HL-60 (cell line): ENCODE data around the gene KLHL20.

Source experiments
- GABPA ChIP-seq: IDR thresholded peaks from 2 replicates; pipeline ENCODE4 v1.6.1; 2012; ENCODE audit warnings: low read depth
- POLR2AphosphoS5 ChIP-seq: IDR thresholded peaks from 2 replicates; pipeline ENCODE4 v1.6.1; 2012; ENCODE audit warnings: low read depth
- TF ChIP-seq, protein P1 (sequence below): IDR thresholded peaks from one replicate; pipeline ENCODE4 v1.5.1; 2011; ENCODE audit warnings: low read length, control low read depth, inconsistent platforms; ENCODE audit not compliant: insufficient read depth
- TF ChIP-seq, protein P2 (sequence below): IDR thresholded peaks from 2 replicates; pipeline ENCODE4 v1.6.1; 2012; ENCODE audit warnings: low read depth; ENCODE audit not compliant: insufficient replicate concordance

DNA sequence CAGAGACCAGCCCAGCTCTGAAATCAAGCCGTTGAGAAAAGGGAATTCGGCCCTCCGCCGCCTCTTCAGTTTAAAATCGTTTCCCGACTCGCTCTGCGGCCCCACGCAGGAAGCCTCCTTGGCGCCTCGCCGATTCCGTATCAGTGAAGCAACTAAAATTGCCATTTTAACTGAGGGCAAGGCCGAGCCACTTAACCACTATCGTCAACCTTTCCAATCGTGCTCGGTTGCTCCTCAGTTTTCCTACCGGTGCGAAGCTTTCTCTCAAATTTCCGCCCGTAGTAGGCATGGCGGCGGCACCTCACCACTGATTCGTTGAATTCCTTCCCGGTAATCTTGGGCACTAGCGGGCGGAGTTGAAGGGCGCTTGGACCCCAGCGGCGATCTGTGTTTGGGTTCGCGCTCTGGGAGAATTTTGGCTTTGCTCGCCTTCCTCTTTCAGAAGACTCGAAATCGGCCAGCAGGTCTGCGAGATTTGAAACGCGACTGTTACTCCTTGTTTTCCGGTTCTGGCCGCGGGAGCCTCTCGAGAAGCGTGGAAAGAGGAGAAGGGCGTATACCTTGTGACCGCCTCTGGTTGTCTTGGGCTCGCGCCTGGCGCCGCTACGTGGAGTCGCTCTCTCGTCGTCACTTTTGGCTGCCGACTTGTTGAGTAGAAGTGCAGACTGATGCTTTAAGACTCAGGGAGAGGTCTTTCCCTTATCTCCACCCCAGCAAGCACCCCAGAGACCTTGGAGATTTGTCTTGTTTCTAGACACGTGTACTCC is 109.7 kb downstream of the KLHL20 start, which contains the start of the genes CENPL and DARS2:
- TF ChIP-seq, protein P1, sequence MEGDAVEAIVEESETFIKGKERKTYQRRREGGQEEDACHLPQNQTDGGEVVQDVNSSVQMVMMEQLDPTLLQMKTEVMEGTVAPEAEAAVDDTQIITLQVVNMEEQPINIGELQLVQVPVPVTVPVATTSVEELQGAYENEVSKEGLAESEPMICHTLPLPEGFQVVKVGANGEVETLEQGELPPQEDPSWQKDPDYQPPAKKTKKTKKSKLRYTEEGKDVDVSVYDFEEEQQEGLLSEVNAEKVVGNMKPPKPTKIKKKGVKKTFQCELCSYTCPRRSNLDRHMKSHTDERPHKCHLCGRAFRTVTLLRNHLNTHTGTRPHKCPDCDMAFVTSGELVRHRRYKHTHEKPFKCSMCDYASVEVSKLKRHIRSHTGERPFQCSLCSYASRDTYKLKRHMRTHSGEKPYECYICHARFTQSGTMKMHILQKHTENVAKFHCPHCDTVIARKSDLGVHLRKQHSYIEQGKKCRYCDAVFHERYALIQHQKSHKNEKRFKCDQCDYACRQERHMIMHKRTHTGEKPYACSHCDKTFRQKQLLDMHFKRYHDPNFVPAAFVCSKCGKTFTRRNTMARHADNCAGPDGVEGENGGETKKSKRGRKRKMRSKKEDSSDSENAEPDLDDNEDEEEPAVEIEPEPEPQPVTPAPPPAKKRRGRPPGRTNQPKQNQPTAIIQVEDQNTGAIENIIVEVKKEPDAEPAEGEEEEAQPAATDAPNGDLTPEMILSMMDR = no peak
- TF ChIP-seq POLR2AphosphoS5 (peak; percentile 66; the same call in 1 of the 2 replicates), GABPA (peak; percentile 61)
- TF ChIP-seq, protein P2, sequence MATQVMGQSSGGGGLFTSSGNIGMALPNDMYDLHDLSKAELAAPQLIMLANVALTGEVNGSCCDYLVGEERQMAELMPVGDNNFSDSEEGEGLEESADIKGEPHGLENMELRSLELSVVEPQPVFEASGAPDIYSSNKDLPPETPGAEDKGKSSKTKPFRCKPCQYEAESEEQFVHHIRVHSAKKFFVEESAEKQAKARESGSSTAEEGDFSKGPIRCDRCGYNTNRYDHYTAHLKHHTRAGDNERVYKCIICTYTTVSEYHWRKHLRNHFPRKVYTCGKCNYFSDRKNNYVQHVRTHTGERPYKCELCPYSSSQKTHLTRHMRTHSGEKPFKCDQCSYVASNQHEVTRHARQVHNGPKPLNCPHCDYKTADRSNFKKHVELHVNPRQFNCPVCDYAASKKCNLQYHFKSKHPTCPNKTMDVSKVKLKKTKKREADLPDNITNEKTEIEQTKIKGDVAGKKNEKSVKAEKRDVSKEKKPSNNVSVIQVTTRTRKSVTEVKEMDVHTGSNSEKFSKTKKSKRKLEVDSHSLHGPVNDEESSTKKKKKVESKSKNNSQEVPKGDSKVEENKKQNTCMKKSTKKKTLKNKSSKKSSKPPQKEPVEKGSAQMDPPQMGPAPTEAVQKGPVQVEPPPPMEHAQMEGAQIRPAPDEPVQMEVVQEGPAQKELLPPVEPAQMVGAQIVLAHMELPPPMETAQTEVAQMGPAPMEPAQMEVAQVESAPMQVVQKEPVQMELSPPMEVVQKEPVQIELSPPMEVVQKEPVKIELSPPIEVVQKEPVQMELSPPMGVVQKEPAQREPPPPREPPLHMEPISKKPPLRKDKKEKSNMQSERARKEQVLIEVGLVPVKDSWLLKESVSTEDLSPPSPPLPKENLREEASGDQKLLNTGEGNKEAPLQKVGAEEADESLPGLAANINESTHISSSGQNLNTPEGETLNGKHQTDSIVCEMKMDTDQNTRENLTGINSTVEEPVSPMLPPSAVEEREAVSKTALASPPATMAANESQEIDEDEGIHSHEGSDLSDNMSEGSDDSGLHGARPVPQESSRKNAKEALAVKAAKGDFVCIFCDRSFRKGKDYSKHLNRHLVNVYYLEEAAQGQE = peak; percentile 6
